Body of pancreas (tissue), 4 donors: ENCODE data around the gene NSUN3. TPM values are rescaled to one million over a fixed set of nuclear protein-coding genes. Genes with fewer than 3 reads are reported as not detected.

Experiments
- ATAC-seq: fragments of 150-250 bp; one replicate; pipeline ENCODE4 v1.9.1; 2016
- DNase-seq, 4 donors: peaks; one replicate each; pipeline ENCODE4 v3.0.0-alpha.2; 2019
- H3K27ac ChIP-seq, 4 donors: fragments of 200-600 bp; sonication (generic); 1 replicate in 3 of 4; 2 replicates in 1 of 4; pipeline versions ENCODE4 v1.5.1 to v1.6.1; 2016 to 2019; ENCODE audit warnings: mild to moderate bottlenecking in 1 of 4, mixed read lengths in 1 of 4, moderate library complexity in 1 of 4
- H3K27me3 ChIP-seq, 2 donors: fragments of 200-600 bp; sonication (generic); one replicate each; pipeline ENCODE4 v1.6.0; 2016; ENCODE audit warnings: mild to moderate bottlenecking in 1 of 2
- H3K36me3 ChIP-seq, 2 donors: fragments of 200-600 bp; sonication (generic); replicated peaks in 1 of 2; 2 replicates each; pipeline ENCODE4 v1.5.1; 2016; ENCODE audit warnings: low read depth in 2 of 2; ENCODE audit not compliant: insufficient read depth in 1 of 2
- H3K4me1 ChIP-seq: fragments of 200-600 bp; sonication (generic); one replicate; pipeline ENCODE4 v1.6.0; 2016
- H3K4me3 ChIP-seq, 2 donors: fragments of 200-600 bp; sonication (generic); 1 replicate in 1 of 2; 2 replicates in 1 of 2; pipeline ENCODE4 v1.5.1; 2016 to 2019
- H3K9me3 ChIP-seq, 3 donors: fragments of 200-600 bp; sonication (generic); 1 replicate in 2 of 3; 2 replicates in 1 of 3; pipeline ENCODE4 v1.5.1; 2016
- POLR2A ChIP-seq, 3 donors: fragments of 450-650 bp; IDR thresholded peaks; one replicate each; pipeline ENCODE4 v1.6.1; 2016; ENCODE audit warnings: antibody characterized with exemption in 3 of 3, mild to moderate bottlenecking in 2 of 3
- WGBS, 2 donors: methylation state at CpG; one replicate each; pipeline ENCODE4 v1.1.5; 2017; 5-methylcytosine and 5-hydroxymethylcytosine counted together
- intact Hi-C: fragments of 100-400 bp; cut with DNase I; formaldehyde crosslinking; loops from one replicate; pipeline ENCODE4 v1.15.1; 2023
- total RNA-seq, 2 donors: library from RNA; depleted of rRNA; stranded (reverse); fragments of >200 nt; gene quantifications; one replicate each; pipeline ENCODE4 v1.1.0, GENCODE V29; 2016
- TF ChIP-seq, protein P1 (sequence below), 7 experiments: fragments of 450-650 bp in 4 of 7; fragments of 200-600 bp in 3 of 7; sonication (generic) in 3 of 7; IDR thresholded peaks; one replicate each; pipeline ENCODE4 v1.5.1; 2016 to 2019; ENCODE audit warnings: antibody characterized with exemption in 7 of 7

NSUN3 gene
- total RNA-seq, 2 donors from 2014 or later, result 5.6 to 13.2 TPM

DNA sequence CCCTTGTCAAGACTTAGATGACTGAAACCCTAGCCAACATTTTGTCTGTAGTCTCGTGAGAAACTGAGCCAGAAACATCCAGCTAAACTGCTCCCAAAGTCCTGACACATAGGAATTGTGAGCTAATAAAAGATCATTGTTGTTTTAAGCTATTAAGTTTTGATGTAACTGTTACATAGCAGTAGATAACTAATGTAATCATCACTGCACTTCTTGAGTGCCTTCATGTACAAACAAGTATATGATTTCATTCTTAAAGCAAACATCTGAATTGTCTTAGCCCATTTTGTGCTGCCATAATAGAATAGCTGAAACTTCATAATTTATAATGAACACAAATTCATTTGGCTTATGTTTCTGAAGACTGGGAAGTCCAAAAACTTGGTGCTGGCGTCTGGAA is 87.3 kb downstream of the NSUN3 start:
- Histone ChIP-seq H3K9me3 (no peaks in the 10 kb centered on the region), H3K4me1 (no peaks in the 10 kb centered on the region), H3K36me3 (no peaks in the 10 kb centered on the region), H3K27me3 (no peaks in the 10 kb centered on the region), H3K27ac (no peak overlapping the region), H3K4me3 (no peak overlapping the region)
- intact Hi-C loops, result no loop called here
- ATAC-seq, result no peak
- TF ChIP-seq, protein P1, sequence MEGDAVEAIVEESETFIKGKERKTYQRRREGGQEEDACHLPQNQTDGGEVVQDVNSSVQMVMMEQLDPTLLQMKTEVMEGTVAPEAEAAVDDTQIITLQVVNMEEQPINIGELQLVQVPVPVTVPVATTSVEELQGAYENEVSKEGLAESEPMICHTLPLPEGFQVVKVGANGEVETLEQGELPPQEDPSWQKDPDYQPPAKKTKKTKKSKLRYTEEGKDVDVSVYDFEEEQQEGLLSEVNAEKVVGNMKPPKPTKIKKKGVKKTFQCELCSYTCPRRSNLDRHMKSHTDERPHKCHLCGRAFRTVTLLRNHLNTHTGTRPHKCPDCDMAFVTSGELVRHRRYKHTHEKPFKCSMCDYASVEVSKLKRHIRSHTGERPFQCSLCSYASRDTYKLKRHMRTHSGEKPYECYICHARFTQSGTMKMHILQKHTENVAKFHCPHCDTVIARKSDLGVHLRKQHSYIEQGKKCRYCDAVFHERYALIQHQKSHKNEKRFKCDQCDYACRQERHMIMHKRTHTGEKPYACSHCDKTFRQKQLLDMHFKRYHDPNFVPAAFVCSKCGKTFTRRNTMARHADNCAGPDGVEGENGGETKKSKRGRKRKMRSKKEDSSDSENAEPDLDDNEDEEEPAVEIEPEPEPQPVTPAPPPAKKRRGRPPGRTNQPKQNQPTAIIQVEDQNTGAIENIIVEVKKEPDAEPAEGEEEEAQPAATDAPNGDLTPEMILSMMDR (IDR thresholded peaks at IDR 0.05), result no peak
- TF ChIP-seq POLR2A (IDR thresholded peaks at IDR 0.05), result no peak
- 32 to 45% methylated on average over 2 of the region's 2 CpGs for WGBS, 2 donors
- DNase-seq, result no peak

DNA sequence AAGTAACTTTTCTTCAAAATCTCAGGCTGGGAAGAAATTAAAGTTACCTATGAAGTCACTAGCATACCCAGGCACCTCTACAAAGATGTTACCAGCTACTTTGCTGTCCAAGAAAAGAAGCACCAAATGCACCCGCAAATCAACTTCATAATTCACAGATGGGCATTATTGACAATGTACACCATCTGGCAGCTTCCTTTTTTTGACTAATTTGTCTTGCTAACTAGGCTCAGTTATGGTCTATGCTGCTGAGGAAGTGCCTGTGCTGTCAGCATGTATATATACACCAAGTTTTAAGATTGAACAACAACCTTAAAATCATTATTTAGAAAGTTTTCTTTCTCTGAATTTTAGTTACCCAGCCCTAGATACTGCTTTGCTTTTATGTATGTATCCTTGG is 93.8 kb downstream of the NSUN3 start:
- DNase-seq, result no peak
- ATAC-seq, result no peak
- Histone ChIP-seq H3K27me3 (no peaks in the 10 kb centered on the region), H3K4me3 (no peak overlapping the region), H3K27ac (no peak overlapping the region), H3K9me3 (no peaks in the 10 kb centered on the region), H3K36me3 (no peaks in the 10 kb centered on the region), H3K4me1 (no peaks in the 10 kb centered on the region)
- intact Hi-C loops, result no loop called here
- 59 to 71% methylated on average over 1 of the region's 1 CpG for WGBS, 2 donors
- TF ChIP-seq POLR2A (IDR thresholded peaks at IDR 0.05), result no peak
- TF ChIP-seq, protein P1 (IDR thresholded peaks at IDR 0.05), result no peak

DNA sequence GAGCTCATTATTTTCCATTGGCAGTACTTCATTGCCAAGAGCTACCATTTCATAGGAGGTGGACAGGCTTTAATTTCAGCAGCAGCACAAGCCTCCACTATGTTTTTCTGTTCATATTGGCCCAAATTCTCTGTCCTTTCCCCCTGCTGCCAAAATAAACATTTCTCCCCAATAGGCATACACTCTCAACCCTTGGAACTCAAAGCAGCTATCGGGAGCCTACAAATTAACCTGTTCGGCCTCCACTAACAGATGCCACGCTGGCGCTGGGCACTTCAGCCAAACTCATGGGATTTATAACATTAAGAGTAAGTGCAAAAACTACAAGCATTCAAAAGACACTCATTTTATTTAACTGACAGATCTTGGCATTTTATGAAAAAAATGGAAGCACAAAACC is 95.7 kb downstream of the NSUN3 start:
- Histone ChIP-seq H3K4me1 (no peaks in the 10 kb centered on the region), H3K9me3 (no peaks in the 10 kb centered on the region), H3K36me3 (no peaks in the 10 kb centered on the region), H3K27ac (no peak overlapping the region), H3K27me3 (no peaks in the 10 kb centered on the region), H3K4me3 (no peak overlapping the region)
- DNase-seq (no peak), ATAC-seq (no peak)
- intact Hi-C loops, result no loop called here
- 69 to 75% methylated on average over 4 of the region's 4 CpGs for WGBS, 2 donors
- no peak for TF ChIP-seq POLR2A (IDR thresholded peaks at IDR 0.05)
- TF ChIP-seq, protein P1 (IDR thresholded peaks at IDR 0.05), result no peak

DNA sequence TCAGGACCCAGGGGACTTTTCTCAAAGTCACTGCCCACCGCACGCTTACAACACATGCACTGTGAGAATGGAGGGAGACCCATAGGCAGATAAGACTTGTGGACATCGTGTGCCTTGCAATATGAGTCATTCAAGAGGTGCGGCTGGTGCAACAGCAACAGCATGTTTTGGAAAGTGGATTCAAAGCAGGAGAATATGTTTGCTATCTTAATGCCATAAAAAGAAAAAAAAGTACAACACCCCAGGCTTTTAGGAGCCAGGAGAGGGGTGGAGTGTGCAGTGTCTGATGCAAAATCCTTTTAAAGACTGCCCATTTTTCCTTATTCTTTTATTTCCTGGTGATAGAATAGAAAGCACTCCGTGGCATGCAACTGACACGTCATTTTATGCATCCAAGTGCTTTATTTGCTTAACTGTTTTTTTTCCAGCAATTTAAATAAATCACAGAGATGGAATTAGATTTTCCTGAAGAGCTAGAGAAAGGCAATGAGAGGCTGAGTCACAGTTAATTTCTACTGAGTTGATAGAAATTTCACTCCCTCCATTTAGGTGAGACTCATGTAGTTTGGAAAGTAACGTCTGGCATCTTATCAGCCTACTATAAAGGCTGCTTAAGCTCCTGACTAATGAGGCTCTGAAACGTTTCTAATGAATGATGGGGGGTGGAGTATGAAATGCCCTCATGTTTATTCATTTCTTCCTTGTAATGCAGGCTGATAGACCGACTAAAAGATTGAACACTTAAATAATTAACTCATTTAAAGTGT is 96.4 kb downstream of the NSUN3 start:
- no peak for ATAC-seq
- intact Hi-C loops, result no loop called here
- 31 to 45% methylated on average over 9 of the region's 9 CpGs for WGBS, 2 donors

More for the DNA sequence above, 96.4 kb downstream of the NSUN3 start:
- TF ChIP-seq, protein P1 (IDR thresholded peaks at IDR 0.05), result no peak
- no peak for TF ChIP-seq POLR2A (IDR thresholded peaks at IDR 0.05)
- peak in 1 of 4 donors; percentile 18 for DNase-seq
- Histone ChIP-seq H3K27me3 (no peaks in the 10 kb centered on the region), H3K4me1 (no peaks in the 10 kb centered on the region), H3K27ac (no peak overlapping the region), H3K9me3 (no peaks in the 10 kb centered on the region), H3K4me3 (no peak overlapping the region), H3K36me3 (no peaks in the 10 kb centered on the region)
